GM21447 (cell line): ENCODE measurements around the gene EXPH5.

Experiments used
- ATAC-seq: cut with Tn5 transposase; IDR thresholded peaks from one replicate; pipeline ENCODE4 v1.9.1; 2021; ENCODE audit not compliant: unreplicated experiment

Gene EXPH5

GRCh38 chr11:108474664-108475463 lies 118.7 kb downstream of the EXPH5 start:
- no peak for ATAC-seq

GRCh38 chr11:108472681-108473080 lies 120.9 kb downstream of the EXPH5 start:
- ATAC-seq: no peak

GRCh38 chr11:108468478-108468864 lies 125.1 kb downstream of the EXPH5 start:
- ATAC-seq: no peak

GRCh38 chr11:108467091-108467823 lies 126.3 kb downstream of the EXPH5 start, which contains the start of gene C11orf65:
TSS of gene C11orf65 (minus strand) at chr11:108467529. CDS start at chr11:108461559, 5,970 bp downstream.
- ATAC-seq: peak; percentile 99

- no peak for ATAC-seq
Observed at GRCh38 chr11:108466405-108466804, 127.2 kb downstream of the EXPH5 start.
